Neuron (in vitro differentiated cells): ENCODE measurements around the gene TEX22.

Experiments used
- H2AFZ ChIP-seq: one replicate; pipeline ENCODE4 v1.6.1; 2013; ENCODE audit warnings: low read depth, mild to moderate bottlenecking, inconsistent platforms, low read length, moderate library complexity
- H3K27me3 ChIP-seq: one replicate; pipeline ENCODE4 v1.6.1; 2013; ENCODE audit warnings: low read length; ENCODE audit not compliant: insufficient read depth
- H3K36me3 ChIP-seq: one replicate; pipeline ENCODE4 v1.6.1; 2013; ENCODE audit warnings: low read length; ENCODE audit not compliant: insufficient read depth
- H3K4me1 ChIP-seq: one replicate; pipeline ENCODE4 v1.6.1; 2013; ENCODE audit warnings: low read length; ENCODE audit not compliant: insufficient read depth
- H3K4me3 ChIP-seq: 2 replicates; pipeline ENCODE4 v1.5.1; 2013; ENCODE audit warnings: mild to moderate bottlenecking, low read length, moderate library complexity
- H3K9me3 ChIP-seq: one replicate; pipeline ENCODE4 v1.6.1; 2013; ENCODE audit warnings: low read length

TEX22 gene

DNA sequence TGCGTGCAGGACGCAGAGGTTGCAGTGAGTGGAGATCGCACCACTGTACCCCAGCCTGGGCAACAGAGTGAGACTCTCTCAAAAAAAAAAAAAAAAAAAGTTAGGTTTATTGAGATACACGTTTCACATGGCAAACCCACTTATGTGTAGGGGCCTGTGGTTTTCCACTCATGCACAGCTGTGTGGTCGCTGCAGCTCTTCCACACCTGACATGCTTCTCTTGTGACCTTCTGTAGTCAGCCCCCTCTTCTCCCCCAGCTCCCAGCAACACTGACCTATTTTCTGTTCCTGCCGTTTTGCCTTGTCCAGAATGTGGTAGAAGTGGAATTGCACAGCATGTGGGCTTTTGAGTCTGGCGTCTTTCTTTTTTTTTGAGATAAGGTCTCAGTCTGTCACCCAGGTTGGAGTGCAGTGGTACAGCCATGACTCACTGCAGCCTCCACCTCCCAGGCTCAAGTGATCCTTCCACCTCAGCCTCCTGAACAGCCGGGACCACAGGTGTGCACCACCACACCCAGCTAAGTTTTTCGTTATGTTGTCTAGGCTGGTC is 29.7 kb downstream of the TEX22 start:
- Histone ChIP-seq H2AFZ (no peak overlapping the region), H3K36me3 (peaks cover 36% of the 10 kb centered on the region), H3K4me1 (no peaks in the 10 kb centered on the region), H3K27me3 (no peaks in the 10 kb centered on the region), H3K9me3 (peaks cover 26% of the 10 kb centered on the region), H3K4me3 (no peak overlapping the region)

- H3K36me3 ChIP-seq: peaks cover 33% of the 10 kb centered on the region
- no peak overlapping the region for H3K4me3 ChIP-seq
- no peaks in the 10 kb centered on the region for H3K4me1 ChIP-seq
- peaks cover 26% of the 10 kb centered on the region for H3K9me3 ChIP-seq
- H2AFZ ChIP-seq: no peak overlapping the region
- no peaks in the 10 kb centered on the region for H3K27me3 ChIP-seq
Measured at GRCh38 chr14:105430042-105430441, 31.7 kb downstream of the TEX22 start.

GRCh38 chr14:105430565-105430964 is 32.2 kb downstream of the TEX22 start:
- no peaks in the 10 kb centered on the region for H3K4me1 ChIP-seq
- H3K27me3 ChIP-seq: no peaks in the 10 kb centered on the region
- no peak overlapping the region for H2AFZ ChIP-seq
- H3K4me3 ChIP-seq: no peak overlapping the region
- H3K36me3 ChIP-seq: peaks cover 28% of the 10 kb centered on the region
- peaks cover 26% of the 10 kb centered on the region for H3K9me3 ChIP-seq

- Histone ChIP-seq H3K4me3 (no peak overlapping the region), H3K36me3 (peaks cover 27% of the 10 kb centered on the region), H3K4me1 (no peaks in the 10 kb centered on the region), H3K27me3 (no peaks in the 10 kb centered on the region), H2AFZ (no peak overlapping the region), H3K9me3 (peaks cover 24% of the 10 kb centered on the region)
Measured at GRCh38 chr14:105431256-105431655, 32.9 kb downstream of the TEX22 start.

- H3K36me3 ChIP-seq: peaks cover 19% of the 10 kb centered on the region
- H3K27me3 ChIP-seq: no peaks in the 10 kb centered on the region
- peaks cover 14% of the 10 kb centered on the region for H3K9me3 ChIP-seq
- H3K4me3 ChIP-seq: no peak overlapping the region
- no peak overlapping the region for H2AFZ ChIP-seq
- no peaks in the 10 kb centered on the region for H3K4me1 ChIP-seq
Measured at GRCh38 chr14:105432657-105433056, 34.3 kb downstream of the TEX22 start.

- Histone ChIP-seq H3K4me3 (no peak overlapping the region), H3K9me3 (peaks cover 14% of the 10 kb centered on the region), H3K36me3 (peaks cover 22% of the 10 kb centered on the region), H2AFZ (no peak overlapping the region), H3K4me1 (no peaks in the 10 kb centered on the region), H3K27me3 (no peaks in the 10 kb centered on the region)
Measured at GRCh38 chr14:105433161-105433605, 34.8 kb downstream of the TEX22 start.

GRCh38 chr14:105436402-105436801 is 38.1 kb downstream of the TEX22 start:
- Histone ChIP-seq H3K36me3 (peaks cover 20% of the 10 kb centered on the region), H3K4me3 (no peak overlapping the region)

GRCh38 chr14:105436891-105437722 is 38.8 kb downstream of the TEX22 start:
- H3K36me3 ChIP-seq: peaks cover 19% of the 10 kb centered on the region
- H2AFZ ChIP-seq: no peak overlapping the region
- H3K4me1 ChIP-seq: no peaks in the 10 kb centered on the region
- H3K27me3 ChIP-seq: no peaks in the 10 kb centered on the region
- H3K4me3 ChIP-seq: no peak overlapping the region
- H3K9me3 ChIP-seq: peaks cover 3% of the 10 kb centered on the region

More at GRCh38 chr14:105436402-105436801, 38.1 kb downstream of the TEX22 start:
- Histone ChIP-seq H3K27me3 (no peaks in the 10 kb centered on the region), H3K4me1 (no peaks in the 10 kb centered on the region), H2AFZ (no peak overlapping the region), H3K9me3 (peaks cover 3% of the 10 kb centered on the region)

- Histone ChIP-seq H3K4me1 (no peaks in the 10 kb centered on the region), H2AFZ (no peak overlapping the region), H3K9me3 (peaks cover 3% of the 10 kb centered on the region), H3K4me3 (no peak overlapping the region), H3K27me3 (no peaks in the 10 kb centered on the region), H3K36me3 (peaks cover 26% of the 10 kb centered on the region)
Measured at GRCh38 chr14:105437723-105438500, 39.6 kb downstream of the TEX22 start.

DNA sequence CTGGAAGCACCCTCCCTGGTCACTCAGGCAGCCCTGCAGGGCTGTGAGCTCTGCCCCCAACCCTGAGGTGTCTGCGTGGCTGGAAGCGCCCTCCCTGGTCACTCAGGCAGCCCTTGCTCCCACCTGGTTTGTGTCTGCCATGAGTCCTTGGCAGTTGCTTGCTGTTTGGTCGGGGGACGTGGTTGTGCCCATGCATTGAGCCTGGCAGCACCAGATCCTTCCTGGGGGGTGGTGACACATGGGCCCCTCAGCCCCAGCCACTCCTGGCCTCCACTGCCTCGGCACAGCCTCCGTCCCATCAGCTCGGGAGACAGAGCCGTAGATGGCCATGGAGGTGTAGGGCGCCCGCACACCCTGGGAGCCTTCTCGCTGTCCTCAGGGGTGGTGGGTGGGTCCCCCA is 40.8 kb downstream of the TEX22 start:
- Histone ChIP-seq H3K27me3 (no peaks in the 10 kb centered on the region), H3K9me3 (peaks cover 3% of the 10 kb centered on the region), H2AFZ (no peak overlapping the region), H3K4me1 (no peaks in the 10 kb centered on the region), H3K4me3 (no peak overlapping the region), H3K36me3 (peaks cover 29% of the 10 kb centered on the region)

DNA sequence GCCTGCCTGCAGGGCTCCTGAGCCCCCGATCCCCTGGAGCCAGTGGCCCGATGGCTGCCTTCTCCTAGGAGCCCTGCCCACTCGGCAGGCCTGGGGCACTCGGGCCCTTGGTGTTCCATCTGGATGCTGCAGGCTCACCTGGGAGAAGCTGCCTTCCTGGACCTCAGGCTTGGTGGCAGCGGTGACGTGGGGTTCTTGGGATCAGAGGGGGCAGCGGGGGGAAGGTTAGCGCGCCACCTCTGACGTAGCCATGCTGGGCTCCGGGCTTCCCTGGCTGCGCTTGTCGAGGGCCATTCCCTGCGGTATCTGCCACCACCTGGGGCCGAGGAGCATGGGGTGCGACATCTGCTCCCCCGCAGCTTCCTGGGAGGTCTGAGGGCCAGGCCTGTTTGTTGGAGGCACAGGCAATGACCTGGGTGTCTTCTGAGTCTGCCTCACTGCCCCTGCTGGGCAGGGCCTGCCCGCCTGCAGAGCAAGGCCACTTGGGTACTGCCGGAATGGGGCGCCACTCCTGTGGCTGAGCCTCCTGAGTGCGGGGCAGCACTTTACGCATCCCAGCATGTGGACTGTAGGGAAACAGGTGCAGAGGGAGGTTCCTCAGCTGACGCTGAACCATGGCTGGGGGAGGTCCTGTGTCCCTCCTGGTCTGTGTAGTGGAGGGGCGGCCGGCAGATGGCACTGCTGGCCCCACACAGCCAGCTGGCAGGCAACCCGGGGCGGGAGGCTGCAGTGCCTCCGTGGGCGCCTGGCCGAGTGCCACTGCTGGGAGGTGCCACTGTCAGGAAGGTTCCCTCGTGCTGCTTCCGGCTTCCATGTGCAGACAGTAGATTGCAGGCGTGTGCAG is 41.6 kb downstream of the TEX22 start:
- Histone ChIP-seq H3K9me3 (peaks cover 1% of the 10 kb centered on the region), H3K36me3 (peaks cover 29% of the 10 kb centered on the region), H3K4me1 (no peaks in the 10 kb centered on the region), H3K4me3 (no peak overlapping the region), H3K27me3 (no peaks in the 10 kb centered on the region), H2AFZ (no peak overlapping the region)

- no peaks in the 10 kb centered on the region for H3K27me3 ChIP-seq
- H3K9me3 ChIP-seq: no peaks in the 10 kb centered on the region
- H3K4me1 ChIP-seq: no peaks in the 10 kb centered on the region
- no peak overlapping the region for H2AFZ ChIP-seq
- H3K36me3 ChIP-seq: peaks cover 33% of the 10 kb centered on the region
- no peak overlapping the region for H3K4me3 ChIP-seq
Measured at GRCh38 chr14:105440554-105440900, 42.2 kb downstream of the TEX22 start.
